Measurements from ENCODE around the gene ARFRP1. TPM values are rescaled to one million over a fixed set of nuclear protein-coding genes. Genes with fewer than 3 reads are reported as not detected.

Gene ARFRP1
- total and polyA plus RNA-seq, 2 of the 13 experiments (the other 11 are each of a cell fraction or from before 2014, with no cell fraction given) = 32.0 to 51.1 TPM

GRCh38 chr20:63745961-63746731 lies 38.4 kb upstream of the ARFRP1 start (continued):
- no peak for TF ChIP-seq BCLAF1 (IDR thresholded peaks at IDR 0.05)
- TF ChIP-seq ZNF318 (CRISPR knock-in tag; IDR thresholded peaks at IDR 0.05) = no peak
- TF ChIP-seq MBD4 (IDR thresholded peaks at IDR 0.05; ENCODE audit: borderline replicate concordance, low read length) = no peak
- TF ChIP-seq ZZZ3 (CRISPR knock-in tag; IDR thresholded peaks at IDR 0.05; ENCODE audit: borderline replicate concordance) = no peak
- TF ChIP-seq DRAP1 (CRISPR knock-in tag; IDR thresholded peaks at IDR 0.05) = no peak
- TF ChIP-seq ZNF501 (CRISPR knock-in tag; IDR thresholded peaks at IDR 0.05) = no peak; the same call in 1 of the 2 replicates
- no peak for TF ChIP-seq ZNF720 (CRISPR knock-in tag; IDR thresholded peaks at IDR 0.05)
- TF ChIP-seq AGO2 (optimal IDR thresholded peaks at IDR 0.05; ENCODE audit: low read depth, low read length) = peak; percentile 99
- TF ChIP-seq HNF4G (IDR thresholded peaks at IDR 0.05; ENCODE audit: borderline replicate concordance, low read depth, low read length) = 0 out of 2 replicates have a peak, but pooled peaks have one; percentile 29
- TF ChIP-seq HNF4G (CRISPR knock-in tag; IDR thresholded peaks at IDR 0.05; ENCODE audit: borderline replicate concordance, low read depth) = no peak
